ENCODE data around the gene PGM3.

PGM3 gene

GRCh38 chr6:83124553-83124952 is 68.5 kb downstream of the PGM3 start:
- no peaks in the 10 kb centered on the region for H3K4me1 ChIP-seq (ENCODE audit: low read length)
- H3K27ac ChIP-seq (ENCODE audit: low read length): no peak overlapping the region
- H4K20me1 ChIP-seq (ENCODE audit: insufficient read depth, low read length): no peaks in the 10 kb centered on the region
- H2AFZ ChIP-seq (ENCODE audit: low read depth, low read length): no peak overlapping the region
- H3K4me3 ChIP-seq (ENCODE audit: low read length): no peak overlapping the region
- H3K4me2 ChIP-seq (ENCODE audit: low read length): no peak overlapping the region
- no peaks in the 10 kb centered on the region for H3K9me3 ChIP-seq (ENCODE audit: insufficient read depth, low read length)
- H3K9ac ChIP-seq (ENCODE audit: low read length): no peak overlapping the region
- no peaks in the 10 kb centered on the region for H3K79me2 ChIP-seq (ENCODE audit: low read length)
- H3K36me3 ChIP-seq (replicated peaks; ENCODE audit: low read depth, low read length): peaks cover 36% of the 10 kb centered on the region
- no peaks in the 10 kb centered on the region for H3K27me3 ChIP-seq (ENCODE audit: low read depth, low read length)
- no peak for TF ChIP-seq EZH2phosphoT487 (IDR thresholded peaks at IDR 0.05; ENCODE audit: low read depth)
- TF ChIP-seq CTCF (IDR thresholded peaks at IDR 0.05; ENCODE audit: low read depth, low read length): no peak

GRCh38 chr6:83119742-83120300 is 73.2 kb downstream of the PGM3 start:
- TF ChIP-seq CTCF (IDR thresholded peaks at IDR 0.05; ENCODE audit: low read depth, low read length) (no peak), EZH2phosphoT487 (IDR thresholded peaks at IDR 0.05; ENCODE audit: low read depth) (no peak)
- H3K4me2 ChIP-seq (ENCODE audit: low read length): no peak overlapping the region
- no peaks in the 10 kb centered on the region for H3K27me3 ChIP-seq (ENCODE audit: low read depth, low read length)
- H3K36me3 ChIP-seq (replicated peaks; ENCODE audit: low read depth, low read length): peaks cover 16% of the 10 kb centered on the region
- no peaks in the 10 kb centered on the region for H4K20me1 ChIP-seq (ENCODE audit: insufficient read depth, low read length)
- no peak overlapping the region for H3K27ac ChIP-seq (ENCODE audit: low read length)
- no peaks in the 10 kb centered on the region for H3K4me1 ChIP-seq (ENCODE audit: low read length)
- no peak overlapping the region for H3K4me3 ChIP-seq (ENCODE audit: low read length)
- no peaks in the 10 kb centered on the region for H3K9me3 ChIP-seq (ENCODE audit: insufficient read depth, low read length)
- no peaks in the 10 kb centered on the region for H3K79me2 ChIP-seq (ENCODE audit: low read length)
- H2AFZ ChIP-seq (ENCODE audit: low read depth, low read length): no peak overlapping the region
- no peak overlapping the region for H3K9ac ChIP-seq (ENCODE audit: low read length)

- Histone ChIP-seq H3K36me3 (replicated peaks; ENCODE audit: low read depth, low read length) (peaks cover 8% of the 10 kb centered on the region), H3K9me3 (ENCODE audit: insufficient read depth, low read length) (no peaks in the 10 kb centered on the region), H3K4me1 (ENCODE audit: low read length) (no peaks in the 10 kb centered on the region)
Observed at GRCh38 chr6:83117802-83118201, 75.3 kb downstream of the PGM3 start.

More at GRCh38 chr6:83117802-83118201, 75.3 kb downstream of the PGM3 start:
- Histone ChIP-seq H2AFZ (ENCODE audit: low read depth, low read length) (no peak overlapping the region), H3K9ac (ENCODE audit: low read length) (no peak overlapping the region), H3K79me2 (ENCODE audit: low read length) (no peaks in the 10 kb centered on the region), H3K27ac (ENCODE audit: low read length) (no peak overlapping the region), H4K20me1 (ENCODE audit: insufficient read depth, low read length) (no peaks in the 10 kb centered on the region), H3K4me2 (ENCODE audit: low read length) (no peak overlapping the region), H3K4me3 (ENCODE audit: low read length) (no peak overlapping the region), H3K27me3 (ENCODE audit: low read depth, low read length) (no peaks in the 10 kb centered on the region)
- TF ChIP-seq EZH2phosphoT487 (IDR thresholded peaks at IDR 0.05; ENCODE audit: low read depth): no peak
- TF ChIP-seq CTCF (IDR thresholded peaks at IDR 0.05; ENCODE audit: low read depth, low read length): no peak
